ENCODE results near the gene PTPRN2.

Gene PTPRN2

GRCh38 chr7:158602905-158603772 is 15.5 kb upstream of the PTPRN2 start:
- no peak for DNase-seq

GRCh38 chr7:158602041-158602440 is 14.4 kb upstream of the PTPRN2 start:
- no peak for DNase-seq

- no peak for DNase-seq
These were observed 13.5 kb upstream of the PTPRN2 start for GRCh38 chr7:158601090-158601489.

- no peak for DNase-seq
These were observed 9.1 kb upstream of the PTPRN2 start for GRCh38 chr7:158596745-158597144.

- no peak for DNase-seq
These were observed 8.7 kb upstream of the PTPRN2 start for GRCh38 chr7:158596309-158596708.

GRCh38 chr7:158595068-158595467 is 7.4 kb upstream of the PTPRN2 start:
- DNase-seq: no peak

GRCh38 chr7:158592541-158592940 is 4.9 kb upstream of the PTPRN2 start:
- DNase-seq: no peak

GRCh38 chr7:158591944-158592343 is 4.3 kb upstream of the PTPRN2 start:
- DNase-seq: no peak

- no peak for DNase-seq
These were observed 2.5 kb upstream of the PTPRN2 start for GRCh38 chr7:158590181-158590530.

- DNase-seq: no peak
These were observed 2.0 kb upstream of the PTPRN2 start for GRCh38 chr7:158589653-158590052.

- no peak for DNase-seq
These were observed 1.3 kb upstream of the PTPRN2 start for GRCh38 chr7:158588878-158589442.

- no peak for DNase-seq
These were observed 658 bp upstream of the PTPRN2 start for GRCh38 chr7:158588085-158588877.

- DNase-seq: no peak
These were observed 993 bp downstream of the PTPRN2 start for GRCh38 chr7:158586499-158587161.

- no peak for DNase-seq
These were observed 1.7 kb downstream of the PTPRN2 start for GRCh38 chr7:158585721-158586498.

GRCh38 chr7:158584407-158584806 is 3.2 kb downstream of the PTPRN2 start:
- DNase-seq: no peak

GRCh38 chr7:158583810-158584209 is 3.8 kb downstream of the PTPRN2 start:
- DNase-seq: no peak

- DNase-seq: no peak
These were observed 4.5 kb downstream of the PTPRN2 start for GRCh38 chr7:158583143-158583542.

- DNase-seq: no peak
These were observed 5.5 kb downstream of the PTPRN2 start for GRCh38 chr7:158582089-158582456.

GRCh38 chr7:158581440-158582088 is 6.1 kb downstream of the PTPRN2 start:
- no peak for DNase-seq

GRCh38 chr7:158579662-158580646 is 7.7 kb downstream of the PTPRN2 start:
- no peak for DNase-seq
